Activated T-cell treated with anti-CD3 and anti-CD28 coated beads for 24 hours (primary cell): ENCODE measurements around the gene FHIT.

Experiments used
- DNase-seq: peaks from one replicate; pipeline ENCODE4 v3.0.0-alpha.2; 2020; ENCODE audit warnings: low read depth

Gene FHIT

GRCh38 chr3:61169621-61170251, 81.5 kb downstream of the FHIT start:
- no peak for DNase-seq

- no peak for DNase-seq
These were observed 83.0 kb downstream of the FHIT start for GRCh38 chr3:61168286-61168685.

- no peak for DNase-seq
These were observed 88.3 kb downstream of the FHIT start for GRCh38 chr3:61162965-61163364.

GRCh38 chr3:61158667-61159066, 92.6 kb downstream of the FHIT start:
- DNase-seq: no peak

- no peak for DNase-seq
These were observed 93.0 kb downstream of the FHIT start for GRCh38 chr3:61158216-61158615.

- DNase-seq: no peak
These were observed 93.8 kb downstream of the FHIT start for GRCh38 chr3:61157414-61157813.

- no peak for DNase-seq
These were observed 95.5 kb downstream of the FHIT start for GRCh38 chr3:61155701-61156292.

- no peak for DNase-seq
These were observed 96.6 kb downstream of the FHIT start for GRCh38 chr3:61154457-61155198.

- no peak for DNase-seq
These were observed 99.2 kb downstream of the FHIT start for GRCh38 chr3:61152071-61152470.

GRCh38 chr3:61149236-61149635, 102.0 kb downstream of the FHIT start:
- no peak for DNase-seq

- no peak for DNase-seq
These were observed 105.0 kb downstream of the FHIT start for GRCh38 chr3:61146010-61146890.

GRCh38 chr3:61141697-61142096, 109.6 kb downstream of the FHIT start:
- no peak for DNase-seq

- no peak for DNase-seq
These were observed 110.0 kb downstream of the FHIT start for GRCh38 chr3:61141227-61141626.

GRCh38 chr3:61139686-61140085, 111.6 kb downstream of the FHIT start:
- no peak for DNase-seq

GRCh38 chr3:61138401-61138800, 112.9 kb downstream of the FHIT start:
- DNase-seq: no peak

- no peak for DNase-seq
These were observed 115.1 kb downstream of the FHIT start for GRCh38 chr3:61136191-61136590.

GRCh38 chr3:61134532-61134931, 116.7 kb downstream of the FHIT start:
- DNase-seq: no peak

- DNase-seq: no peak
These were observed 119.2 kb downstream of the FHIT start for GRCh38 chr3:61132062-61132461.

- no peak for DNase-seq
These were observed 132.4 kb downstream of the FHIT start for GRCh38 chr3:61118830-61119229.

GRCh38 chr3:61117045-61117898, 134.0 kb downstream of the FHIT start:
- DNase-seq: no peak

GRCh38 chr3:61114316-61114953, 136.8 kb downstream of the FHIT start:
- DNase-seq: no peak
